Retinal pigment epithelial cell (primary cell): Measurements from ENCODE around the gene VWF.

Source experiments
- DNase-seq: peaks from one replicate; pipeline ENCODE4 v3.0.0-alpha.2; 2010; ENCODE audit warnings: low read depth
- H3K4me3 ChIP-seq: 2 replicates; pipeline ENCODE4 v1.5.1; 2011; ENCODE audit warnings: mild to moderate bottlenecking, low read length, control low read depth, moderate library complexity
- CTCF ChIP-seq: conservative IDR thresholded peaks from 2 replicates; pipeline ENCODE4 v1.5.1; 2011; ENCODE audit warnings: low read depth, low read length, control low read depth, inconsistent platforms

VWF gene

DNA sequence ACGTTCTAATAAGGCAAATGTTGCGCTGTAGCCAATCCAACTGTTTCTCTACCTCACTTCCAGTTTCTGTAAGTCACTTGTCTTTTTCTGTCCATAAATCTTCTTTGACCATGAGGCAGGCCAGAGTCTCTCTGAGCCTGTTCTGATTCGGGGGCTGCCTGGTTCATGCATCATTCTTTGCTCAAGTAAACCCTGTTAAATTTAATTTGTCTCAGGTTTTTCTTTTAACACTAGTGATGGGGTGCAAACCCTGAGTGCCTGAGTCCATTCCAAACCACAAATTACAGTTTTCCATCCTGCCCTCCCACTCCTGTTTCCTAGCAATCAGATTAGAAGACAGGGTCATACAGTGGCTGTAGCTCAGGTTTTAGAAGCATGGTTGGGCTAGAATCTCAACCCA, 41.9 kb downstream of the VWF start:
- H3K4me3 ChIP-seq: no peak overlapping the region
- DNase-seq: no peak
- no peak for TF ChIP-seq CTCF

GRCh38 chr12:6080149-6081045, 44.1 kb downstream of the VWF start:
- no peak for TF ChIP-seq CTCF
- no peak for DNase-seq
- H3K4me3 ChIP-seq: no peak overlapping the region

- no peak for TF ChIP-seq CTCF
- DNase-seq: no peak
- no peak overlapping the region for H3K4me3 ChIP-seq
Observed at GRCh38 chr12:6078398-6079096, 45.9 kb downstream of the VWF start.

DNA sequence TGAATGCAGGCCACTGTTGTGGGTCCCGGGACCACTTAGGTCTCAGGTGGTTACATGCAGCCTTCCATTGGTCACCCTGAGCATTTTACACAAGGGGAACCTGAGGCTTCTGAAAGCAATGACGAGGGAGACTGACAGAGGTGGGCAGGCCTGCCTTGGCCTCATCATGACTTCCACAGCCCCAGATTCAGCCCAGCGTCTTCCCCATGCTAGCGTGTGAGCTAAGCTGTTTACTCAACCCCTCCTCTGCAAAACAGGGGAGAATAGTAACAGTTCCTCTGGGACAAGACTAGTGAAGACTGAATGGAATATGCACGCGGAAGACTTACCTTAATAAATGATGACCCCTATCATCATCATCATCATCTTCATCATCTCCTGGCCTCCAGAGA, 46.8 kb downstream of the VWF start:
- no peak for DNase-seq
- TF ChIP-seq CTCF: no peak
- H3K4me3 ChIP-seq: no peak overlapping the region

- no peak for TF ChIP-seq CTCF
- no peak overlapping the region for H3K4me3 ChIP-seq
- no peak for DNase-seq
Observed at GRCh38 chr12:6076776-6077691, 47.4 kb downstream of the VWF start.

DNA sequence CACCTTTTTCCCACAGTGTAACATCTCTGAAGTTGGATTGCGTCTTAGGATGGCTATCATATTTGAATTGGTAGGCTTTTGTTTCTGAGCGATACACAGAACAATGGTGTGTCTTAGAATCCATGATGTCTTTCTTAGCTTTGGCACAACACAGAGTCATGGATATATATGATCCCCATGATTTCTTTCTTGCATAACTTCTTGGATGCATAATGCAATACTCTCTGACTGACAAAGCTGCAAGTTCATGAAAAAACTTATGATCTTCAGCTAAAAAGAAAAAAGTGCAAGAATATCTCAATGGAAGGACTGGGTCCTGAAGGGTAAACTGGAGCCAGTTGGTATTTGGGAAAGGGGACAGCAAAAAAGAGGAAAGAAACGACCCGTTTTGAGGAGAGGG, 48.1 kb downstream of the VWF start:
- TF ChIP-seq CTCF: no peak
- DNase-seq: no peak
- no peak overlapping the region for H3K4me3 ChIP-seq
